Mucosa of descending colon (tissue), 3 donors: ENCODE results near the gene SOWAHC. TPM values are rescaled to one million over a fixed set of nuclear protein-coding genes. Genes with fewer than 3 reads are reported as not detected.

Experiments
- ATAC-seq: fragments of 200-7000 bp; cut with Tn5 transposase; one replicate; pipeline ENCODE4 v1.9.1; 2020; ENCODE audit warnings: mild to moderate bottlenecking, moderate library complexity
- DNase-seq, 3 donors: peaks; one replicate each; pipeline ENCODE4 v3.0.0-alpha.2; 2020
- H3K36me3 ChIP-seq: fragments of 200-600 bp; one replicate; pipeline ENCODE4 v1.8.0; 2021; ENCODE audit warnings: low read depth, mild to moderate bottlenecking
- H3K4me1 ChIP-seq: fragments of 200-600 bp; one replicate; pipeline ENCODE4 v1.8.0; 2021; ENCODE audit warnings: low read depth, mild to moderate bottlenecking
- H3K4me3 ChIP-seq: fragments of 200-600 bp; one replicate; pipeline ENCODE4 v1.8.0; 2021; ENCODE audit warnings: mild to moderate bottlenecking
- H3K9me3 ChIP-seq: fragments of 200-600 bp; one replicate; pipeline ENCODE4 v1.8.0; 2021; ENCODE audit warnings: mild to moderate bottlenecking
- CTCF ChIP-seq: fragments of 200-600 bp; IDR thresholded peaks from one replicate; pipeline ENCODE4 v1.8.0; 2022; ENCODE audit warnings: antibody characterized with exemption, mild to moderate bottlenecking
- intact Hi-C, 2 donors: fragments of 100-400 bp; cut with DNase I in 1 of 2; cut with micrococcal nuclease in 1 of 2; formaldehyde crosslinking; loops; one replicate each; pipeline versions ENCODE4 v1.11.0 to v1.11.1; 2022; cut with DNase I, micrococcal nuclease
- total RNA-seq, 3 donors: library from RNA; stranded (reverse); fragmentation: NEBNext Ultra II Directional in 2 of 3; extraction: Animal tissue kit (Norgen Biotek cat#: 25700) in 2 of 3; gene quantifications; one replicate each; pipeline versions ENCODE4 v1.2.1 to v1.2.4, GENCODE V29; 2021 to 2023
- donor health status: DM: no; HTN: no; CAD: no; lungs with moderate emphysema.
- donor health status: DM: no; HTN: no; CAD: no.
- donor health status: DM: no; HTN: yes; CAD: no.

Gene SOWAHC
- total RNA-seq, 3 donors from 2014 or later, result 30.2 to 44.0 (median 35.8) TPM

- H3K4me1 ChIP-seq, result no peaks in the 10 kb centered on the region
- DNase-seq, result no peak
- no peaks in the 10 kb centered on the region for H3K9me3 ChIP-seq
- no peaks in the 10 kb centered on the region for H3K36me3 ChIP-seq
- intact Hi-C loops, result no loop called here
- ATAC-seq, result no peak
- no peak for TF ChIP-seq CTCF
- H3K4me3 ChIP-seq, result no peak overlapping the region
Observed at GRCh38 chr2:109602617-109603188, 11.5 kb upstream of the SOWAHC start.

- intact Hi-C loops, result no loop called here
- no peak overlapping the region for H3K4me3 ChIP-seq
- no peaks in the 10 kb centered on the region for H3K9me3 ChIP-seq
- no peaks in the 10 kb centered on the region for H3K36me3 ChIP-seq
- no peaks in the 10 kb centered on the region for H3K4me1 ChIP-seq
- no peak for DNase-seq
- TF ChIP-seq CTCF, result no peak
- ATAC-seq, result peak; percentile 40
Observed at GRCh38 chr2:109604597-109604996, 9.6 kb upstream of the SOWAHC start.

GRCh38 chr2:109607766-109608165 lies 6.4 kb upstream of the SOWAHC start:
- no peaks in the 10 kb centered on the region for H3K9me3 ChIP-seq
- ATAC-seq (no peak), DNase-seq (no peak)

GRCh38 chr2:109609352-109610024 lies 4.7 kb upstream of the SOWAHC start:
- peaks cover 12% of the 10 kb centered on the region for H3K4me1 ChIP-seq
- intact Hi-C loops, result loop anchor here in 1 of 2 donors (10.0 kb wide), 1 partner anchor 95 kb away; no protein-coding TSS in a partner anchor
- no peak for ATAC-seq

More at GRCh38 chr2:109607766-109608165, 6.4 kb upstream of the SOWAHC start:
- intact Hi-C loops, result no loop called here
- Histone ChIP-seq H3K4me3 (no peak overlapping the region), H3K4me1 (peaks cover 12% of the 10 kb centered on the region), H3K36me3 (no peaks in the 10 kb centered on the region)
- no peak for TF ChIP-seq CTCF

GRCh38 chr2:109611467-109612095 lies 2.6 kb upstream of the SOWAHC start:
- no peak for DNase-seq
- no peak for TF ChIP-seq CTCF
- H3K4me3 ChIP-seq, result no peak overlapping the region
- no peak for ATAC-seq
- intact Hi-C loops, result loop anchor here in 1 of 2 donors (10.0 kb wide), 1 partner anchor 93 kb away; no protein-coding TSS in a partner anchor
- peaks cover 25% of the 10 kb centered on the region for H3K4me1 ChIP-seq
- H3K9me3 ChIP-seq, result no peaks in the 10 kb centered on the region
- H3K36me3 ChIP-seq, result no peaks in the 10 kb centered on the region

More at GRCh38 chr2:109609352-109610024, 4.7 kb upstream of the SOWAHC start:
- Histone ChIP-seq H3K4me3 (no peak overlapping the region), H3K36me3 (no peaks in the 10 kb centered on the region), H3K9me3 (no peaks in the 10 kb centered on the region)
- no peak for DNase-seq
- TF ChIP-seq CTCF, result no peak
